ENCODE results near the gene KIF25.

- TF ChIP-seq, protein P1, sequence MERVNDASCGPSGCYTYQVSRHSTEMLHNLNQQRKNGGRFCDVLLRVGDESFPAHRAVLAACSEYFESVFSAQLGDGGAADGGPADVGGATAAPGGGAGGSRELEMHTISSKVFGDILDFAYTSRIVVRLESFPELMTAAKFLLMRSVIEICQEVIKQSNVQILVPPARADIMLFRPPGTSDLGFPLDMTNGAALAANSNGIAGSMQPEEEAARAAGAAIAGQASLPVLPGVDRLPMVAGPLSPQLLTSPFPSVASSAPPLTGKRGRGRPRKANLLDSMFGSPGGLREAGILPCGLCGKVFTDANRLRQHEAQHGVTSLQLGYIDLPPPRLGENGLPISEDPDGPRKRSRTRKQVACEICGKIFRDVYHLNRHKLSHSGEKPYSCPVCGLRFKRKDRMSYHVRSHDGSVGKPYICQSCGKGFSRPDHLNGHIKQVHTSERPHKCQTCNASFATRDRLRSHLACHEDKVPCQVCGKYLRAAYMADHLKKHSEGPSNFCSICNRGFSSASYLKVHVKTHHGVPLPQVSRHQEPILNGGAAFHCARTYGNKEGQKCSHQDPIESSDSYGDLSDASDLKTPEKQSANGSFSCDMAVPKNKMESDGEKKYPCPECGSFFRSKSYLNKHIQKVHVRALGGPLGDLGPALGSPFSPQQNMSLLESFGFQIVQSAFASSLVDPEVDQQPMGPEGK (CRISPR knock-in tag; IDR thresholded peaks at IDR 0.05; ENCODE audit: borderline replicate concordance), result no peak
- TF ChIP-seq PPARA (CRISPR knock-in tag; IDR thresholded peaks at IDR 0.05; ENCODE audit: borderline replicate concordance), result no peak
- no peak for TF ChIP-seq BACH2 (CRISPR knock-in tag; IDR thresholded peaks at IDR 0.05; ENCODE audit: borderline replicate concordance)
- TF ChIP-seq ZFP3 (CRISPR knock-in tag; IDR thresholded peaks at IDR 0.05), result no peak
- no peak for TF ChIP-seq CREB5 (CRISPR knock-in tag; IDR thresholded peaks at IDR 0.05; ENCODE audit: low read depth)
- TF ChIP-seq, protein P2, sequence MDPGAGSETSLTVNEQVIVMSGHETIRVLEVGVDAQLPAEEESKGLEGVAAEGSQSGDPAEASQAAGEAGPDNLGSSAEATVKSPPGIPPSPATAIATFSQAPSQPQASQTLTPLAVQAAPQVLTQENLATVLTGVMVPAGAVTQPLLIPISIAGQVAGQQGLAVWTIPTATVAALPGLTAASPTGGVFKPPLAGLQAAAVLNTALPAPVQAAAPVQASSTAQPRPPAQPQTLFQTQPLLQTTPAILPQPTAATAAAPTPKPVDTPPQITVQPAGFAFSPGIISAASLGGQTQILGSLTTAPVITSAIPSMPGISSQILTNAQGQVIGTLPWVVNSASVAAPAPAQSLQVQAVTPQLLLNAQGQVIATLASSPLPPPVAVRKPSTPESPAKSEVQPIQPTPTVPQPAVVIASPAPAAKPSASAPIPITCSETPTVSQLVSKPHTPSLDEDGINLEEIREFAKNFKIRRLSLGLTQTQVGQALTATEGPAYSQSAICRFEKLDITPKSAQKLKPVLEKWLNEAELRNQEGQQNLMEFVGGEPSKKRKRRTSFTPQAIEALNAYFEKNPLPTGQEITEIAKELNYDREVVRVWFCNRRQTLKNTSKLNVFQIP (CRISPR knock-in tag; IDR thresholded peaks at IDR 0.05; ENCODE audit: borderline replicate concordance, low read depth), result no peak
- TF ChIP-seq ISL1 (CRISPR knock-in tag; IDR thresholded peaks at IDR 0.05), result no peak
- no peak for TF ChIP-seq TCF4 (CRISPR knock-in tag; IDR thresholded peaks at IDR 0.05; ENCODE audit: borderline replicate concordance)
- no peak for TF ChIP-seq ESRRG (CRISPR knock-in tag; IDR thresholded peaks at IDR 0.05)
- TF ChIP-seq RARB (CRISPR knock-in tag; IDR thresholded peaks at IDR 0.05), result no peak
- no peak for TF ChIP-seq CSDC2 (CRISPR knock-in tag; IDR thresholded peaks at IDR 0.05)
- no peak for TF ChIP-seq ZC3H10 (CRISPR knock-in tag; IDR thresholded peaks at IDR 0.05)
- no peak for TF ChIP-seq OSR1 (CRISPR knock-in tag; IDR thresholded peaks at IDR 0.05)
- TF ChIP-seq ZFP30 (CRISPR knock-in tag; IDR thresholded peaks at IDR 0.05), result no peak
Observed at GRCh38 chr6:168022488-168023321, 25.2 kb downstream of the KIF25 start.
